ENCODE measurements around the gene ZBTB38.

GRCh38 chr3:141380279-141380678, 12.0 kb downstream of the ZBTB38 start:
- TF ChIP-seq CTCF (IDR thresholded peaks at IDR 0.05), result no peak
- TF ChIP-seq EZH2 (IDR thresholded peaks at IDR 0.05), result no peak
- no peak for TF ChIP-seq EZH2phosphoT487 (IDR thresholded peaks at IDR 0.05)
